Suprapubic skin (tissue), 4 donors: ENCODE data around the gene FHOD3. TPM values are rescaled to one million over a fixed set of nuclear protein-coding genes. Genes with fewer than 3 reads are reported as not detected.

Source experiments
- DNase-seq, 2 donors: peaks; one replicate each; pipeline ENCODE4 v3.0.0-alpha.2; 2019; ENCODE audit warnings: low spot score in 2 of 2
- H3K27ac ChIP-seq: fragments of 200-600 bp; sonication (generic); one replicate; pipeline ENCODE4 v1.5.1; 2019
- H3K27me3 ChIP-seq: fragments of 200-600 bp; sonication (generic); one replicate; pipeline ENCODE4 v1.5.1; 2019
- H3K36me3 ChIP-seq: fragments of 200-600 bp; sonication (generic); one replicate; pipeline ENCODE4 v1.5.1; 2019
- H3K4me1 ChIP-seq: fragments of 200-600 bp; sonication (generic); one replicate; pipeline ENCODE4 v1.5.1; 2019
- H3K4me3 ChIP-seq: fragments of 200-600 bp; sonication (generic); one replicate; pipeline ENCODE4 v1.5.1; 2019; ENCODE audit warnings: mild to moderate bottlenecking
- H3K9me3 ChIP-seq: fragments of 200-600 bp; sonication (generic); one replicate; pipeline ENCODE4 v1.5.1; 2019
- CTCF ChIP-seq, 2 donors: fragments of 200-600 bp in 1 of 2; fragments of 450-650 bp in 1 of 2; sonication (generic) in 1 of 2; IDR thresholded peaks; one replicate each; pipeline ENCODE4 v1.5.1; 2016 to 2019; ENCODE audit warnings: antibody characterized with exemption in 2 of 2, mild to moderate bottlenecking in 1 of 2, moderate library complexity in 1 of 2
- EP300 ChIP-seq: sonication (generic); formaldehyde crosslinking; IDR thresholded peaks from one replicate; pipeline ENCODE4 v1.6.1; 2017; ENCODE audit warnings: antibody characterized with exemption
- POLR2A ChIP-seq, 2 donors: fragments of 450-650 bp; IDR thresholded peaks; one replicate each; pipeline ENCODE4 v1.6.1; 2017; ENCODE audit warnings: antibody characterized with exemption in 2 of 2, mild to moderate bottlenecking in 2 of 2, moderate library complexity in 2 of 2
- POLR2AphosphoS5 ChIP-seq, 3 donors: sonication (generic); formaldehyde crosslinking; IDR thresholded peaks; one replicate each; pipeline ENCODE4 v1.6.1; 2017; ENCODE audit warnings: antibody characterized with exemption in 3 of 3
- WGBS: methylation state at CpG from one replicate; pipeline ENCODE4 v1.1.5; 2018; 5-methylcytosine and 5-hydroxymethylcytosine counted together
- total RNA-seq, 4 donors: library from RNA; depleted of rRNA; stranded (reverse); fragments of >200 nt; gene quantifications; one replicate each; pipeline ENCODE4 v1.1.0, GENCODE V29; 2016

Gene FHOD3
- total RNA-seq, 4 donors from 2014 or later, result 5.8 to 18.7 (median 15.5) TPM

- no peak overlapping the region for H3K27ac ChIP-seq
- DNase-seq, result no peak
- H3K4me1 ChIP-seq, result no peaks in the 10 kb centered on the region
- no peaks in the 10 kb centered on the region for H3K9me3 ChIP-seq
- H3K4me3 ChIP-seq, result no peak overlapping the region
- WGBS, result 57% methylated on average over 3 of the region's 3 CpGs
- no peak for TF ChIP-seq POLR2AphosphoS5 (IDR thresholded peaks at IDR 0.05)
- no peak for TF ChIP-seq POLR2A (IDR thresholded peaks at IDR 0.05)
- TF ChIP-seq CTCF (IDR thresholded peaks at IDR 0.05), result no peak
- no peak for TF ChIP-seq EP300
- H3K36me3 ChIP-seq, result no peaks in the 10 kb centered on the region
- no peaks in the 10 kb centered on the region for H3K27me3 ChIP-seq
These were observed 112.8 kb downstream of the FHOD3 start for GRCh38 chr18:36410346-36410745.

- Histone ChIP-seq H3K27ac (no peak overlapping the region), H3K36me3 (no peaks in the 10 kb centered on the region), H3K4me1 (no peaks in the 10 kb centered on the region), H3K9me3 (no peaks in the 10 kb centered on the region), H3K4me3 (no peak overlapping the region), H3K27me3 (no peaks in the 10 kb centered on the region)
- 64% methylated on average over 3 of the region's 3 CpGs for WGBS
- no peak for TF ChIP-seq CTCF (IDR thresholded peaks at IDR 0.05)
- TF ChIP-seq POLR2A (IDR thresholded peaks at IDR 0.05), result no peak
- TF ChIP-seq EP300, result no peak
- no peak for TF ChIP-seq POLR2AphosphoS5 (IDR thresholded peaks at IDR 0.05)
- DNase-seq, result no peak
These were observed 114.2 kb downstream of the FHOD3 start for GRCh38 chr18:36411745-36412168.

- H3K27me3 ChIP-seq, result no peaks in the 10 kb centered on the region
- no peaks in the 10 kb centered on the region for H3K4me1 ChIP-seq
- no peak overlapping the region for H3K27ac ChIP-seq
- no peak overlapping the region for H3K4me3 ChIP-seq
- no peaks in the 10 kb centered on the region for H3K36me3 ChIP-seq
- WGBS, result 91% methylated on average over 1 of the region's 1 CpG
- H3K9me3 ChIP-seq, result no peaks in the 10 kb centered on the region
- TF ChIP-seq POLR2A (IDR thresholded peaks at IDR 0.05) (no peak), CTCF (IDR thresholded peaks at IDR 0.05) (no peak), EP300 (no peak), POLR2AphosphoS5 (IDR thresholded peaks at IDR 0.05) (no peak)
- no peak for DNase-seq
These were observed 115.3 kb downstream of the FHOD3 start for GRCh38 chr18:36412778-36413177.

- Histone ChIP-seq H3K4me3 (no peak overlapping the region), H3K4me1 (peaks cover 8% of the 10 kb centered on the region), H3K27ac (no peak overlapping the region), H3K9me3 (no peaks in the 10 kb centered on the region), H3K27me3 (no peaks in the 10 kb centered on the region), H3K36me3 (no peaks in the 10 kb centered on the region)
- TF ChIP-seq POLR2AphosphoS5 (IDR thresholded peaks at IDR 0.05) (no peak), CTCF (IDR thresholded peaks at IDR 0.05) (no peak)
- no peak for DNase-seq
- WGBS, result 74% methylated on average over 1 of the region's 1 CpG
These were observed 117.7 kb downstream of the FHOD3 start for GRCh38 chr18:36415171-36415570.

- DNase-seq, result no peak
These were observed 118.1 kb downstream of the FHOD3 start for GRCh38 chr18:36415625-36416024.

More at GRCh38 chr18:36415625-36416024, 118.1 kb downstream of the FHOD3 start:
- 39% methylated on average over 2 of the region's 2 CpGs for whole genome bisulfite sequencing
- Histone ChIP-seq H3K4me3 (no peak overlapping the region), H3K27me3 (no peaks in the 10 kb centered on the region), H3K27ac (no peak overlapping the region), H3K4me1 (peaks cover 8% of the 10 kb centered on the region), H3K9me3 (no peaks in the 10 kb centered on the region), H3K36me3 (no peaks in the 10 kb centered on the region)
- TF ChIP-seq CTCF (IDR thresholded peaks at IDR 0.05) (no peak), EP300 (no peak), POLR2A (IDR thresholded peaks at IDR 0.05) (no peak), POLR2AphosphoS5 (IDR thresholded peaks at IDR 0.05) (no peak)
